HG03469 (cell line): ENCODE data around the gene NTNG1.

Experiments used
- ATAC-seq: cut with Tn5 transposase; IDR thresholded peaks from one replicate; pipeline ENCODE4 v1.9.1; 2021; ENCODE audit warnings: mild to moderate bottlenecking, moderate library complexity, moderate number of reproducible peaks; ENCODE audit not compliant: unreplicated experiment

Gene NTNG1

GRCh38 chr1:107389410-107390396 lies 248.9 kb downstream of the NTNG1 start:
- peak; percentile 80 for ATAC-seq

DNA sequence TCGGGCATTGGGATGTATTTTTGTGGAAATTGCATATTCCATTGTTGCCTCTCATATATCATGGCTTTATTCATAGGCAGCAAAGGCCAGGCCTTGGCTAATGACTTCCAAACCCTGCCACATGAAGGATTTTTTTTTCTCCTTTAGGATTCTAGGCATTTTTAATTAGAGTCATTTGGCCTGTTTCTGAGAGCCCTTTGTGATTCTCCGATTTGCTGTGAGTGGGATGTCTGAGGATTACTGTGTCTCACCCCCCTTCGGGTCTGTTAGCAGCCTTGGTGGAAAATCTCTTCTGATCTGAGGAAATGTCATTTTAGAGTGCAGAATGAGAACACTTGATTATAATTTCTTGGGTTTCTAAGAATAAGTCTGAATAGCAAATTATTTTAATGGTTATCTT lies 253.5 kb downstream of the NTNG1 start:
- ATAC-seq = no peak

DNA sequence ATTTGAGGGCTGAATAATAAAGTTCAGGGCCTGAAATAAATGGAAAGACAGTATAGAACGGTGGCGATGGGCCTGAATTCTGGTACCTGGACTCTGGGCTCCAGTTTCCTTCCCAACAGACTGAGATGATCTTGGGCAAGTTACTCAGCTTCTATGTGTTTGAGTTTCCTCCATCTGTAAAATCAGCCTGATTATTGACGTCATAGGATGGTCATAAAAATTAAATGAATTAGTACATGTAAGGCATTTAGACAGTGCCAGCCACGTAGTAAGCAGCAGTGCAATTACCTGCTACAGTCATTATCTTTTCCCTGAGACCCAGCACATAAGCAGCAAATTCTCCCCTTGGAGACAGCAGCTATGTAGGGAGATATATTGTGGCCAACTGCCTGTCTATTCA lies 260.9 kb downstream of the NTNG1 start:
- no peak for ATAC-seq

DNA sequence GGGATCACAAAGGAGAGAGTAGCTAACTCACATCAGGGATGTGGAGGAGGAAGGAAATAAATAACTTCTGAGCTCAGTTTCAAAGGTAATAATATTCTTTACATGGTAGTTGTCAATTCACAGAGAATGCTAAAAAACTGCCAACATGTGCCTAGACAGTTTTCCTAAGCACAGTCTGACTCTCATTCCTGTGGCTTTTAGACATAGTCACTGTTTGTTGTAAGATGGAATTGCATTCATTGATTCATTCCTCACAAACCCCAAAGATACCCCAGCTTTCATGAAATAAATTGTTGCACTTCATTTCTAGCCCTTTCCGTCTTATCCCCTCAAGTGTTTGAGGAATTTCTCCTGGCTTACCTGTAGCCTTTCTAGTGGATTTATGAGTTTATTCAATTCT lies 263.9 kb downstream of the NTNG1 start:
- ATAC-seq = no peak

DNA sequence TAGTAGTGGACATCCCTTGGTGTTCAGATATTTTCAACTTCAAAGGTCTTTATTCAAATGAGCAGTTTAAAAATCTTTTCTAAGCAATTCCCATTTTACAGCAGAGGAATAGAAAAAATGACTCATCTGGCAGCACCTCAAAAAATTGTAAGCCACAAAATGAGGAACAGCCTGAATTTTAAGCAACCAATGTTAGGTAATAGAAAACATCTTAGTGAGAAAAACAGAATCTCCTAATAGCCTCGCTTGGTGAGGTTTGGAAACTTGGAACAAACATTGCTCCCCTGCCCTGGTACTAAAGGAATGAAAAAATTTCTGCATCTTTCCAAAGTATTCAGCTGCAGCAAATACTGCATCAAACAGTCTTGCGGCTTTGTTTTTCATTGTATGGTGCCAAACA lies 264.4 kb downstream of the NTNG1 start:
- ATAC-seq = no peak

GRCh38 chr1:107407011-107407410 lies 266.2 kb downstream of the NTNG1 start:
- ATAC-seq = no peak

GRCh38 chr1:107413546-107413945 lies 272.7 kb downstream of the NTNG1 start:
- ATAC-seq = no peak

DNA sequence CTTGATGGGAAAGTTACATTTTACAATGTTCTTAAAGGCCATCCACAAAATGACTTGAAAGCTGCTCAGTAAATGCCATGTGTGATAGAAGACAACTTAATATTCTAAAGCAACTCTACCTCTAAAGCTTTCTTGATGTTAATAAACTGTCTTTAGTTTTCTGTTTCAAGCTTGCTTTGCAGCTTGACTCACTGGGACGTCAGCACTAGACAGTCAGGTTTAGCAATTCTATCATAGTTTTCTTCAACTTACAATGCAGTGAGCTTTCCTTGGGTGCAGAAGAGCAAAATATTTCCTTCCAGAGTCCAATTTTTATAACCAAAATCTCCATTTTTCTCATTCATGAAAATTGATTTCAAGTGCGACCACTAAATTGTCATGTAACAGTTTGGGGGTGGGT lies 273.1 kb downstream of the NTNG1 start:
- no peak for ATAC-seq

DNA sequence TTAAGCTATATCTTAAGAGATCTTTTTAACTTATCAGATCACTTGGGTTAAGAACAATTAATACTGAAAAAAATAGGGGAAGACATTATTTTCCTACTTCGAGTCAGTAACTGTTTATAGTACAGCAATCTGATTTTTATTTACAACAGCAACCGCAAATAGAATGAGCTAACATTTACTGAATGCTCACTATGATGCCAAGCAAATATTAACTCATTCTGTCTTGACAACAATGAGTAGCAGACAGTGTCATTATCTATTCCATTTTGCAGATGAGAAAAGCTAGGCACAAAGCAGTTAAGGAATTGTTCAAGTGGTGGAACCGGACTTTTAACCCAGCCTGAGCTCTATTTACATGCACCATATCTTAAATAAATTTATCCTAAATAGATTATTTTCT lies 273.7 kb downstream of the NTNG1 start:
- no peak for ATAC-seq

- no peak for ATAC-seq
Measured at GRCh38 chr1:107415241-107415640, 274.4 kb downstream of the NTNG1 start.

GRCh38 chr1:107419003-107419402 lies 278.2 kb downstream of the NTNG1 start:
- no peak for ATAC-seq

GRCh38 chr1:107422901-107423300 lies 282.1 kb downstream of the NTNG1 start:
- no peak for ATAC-seq

DNA sequence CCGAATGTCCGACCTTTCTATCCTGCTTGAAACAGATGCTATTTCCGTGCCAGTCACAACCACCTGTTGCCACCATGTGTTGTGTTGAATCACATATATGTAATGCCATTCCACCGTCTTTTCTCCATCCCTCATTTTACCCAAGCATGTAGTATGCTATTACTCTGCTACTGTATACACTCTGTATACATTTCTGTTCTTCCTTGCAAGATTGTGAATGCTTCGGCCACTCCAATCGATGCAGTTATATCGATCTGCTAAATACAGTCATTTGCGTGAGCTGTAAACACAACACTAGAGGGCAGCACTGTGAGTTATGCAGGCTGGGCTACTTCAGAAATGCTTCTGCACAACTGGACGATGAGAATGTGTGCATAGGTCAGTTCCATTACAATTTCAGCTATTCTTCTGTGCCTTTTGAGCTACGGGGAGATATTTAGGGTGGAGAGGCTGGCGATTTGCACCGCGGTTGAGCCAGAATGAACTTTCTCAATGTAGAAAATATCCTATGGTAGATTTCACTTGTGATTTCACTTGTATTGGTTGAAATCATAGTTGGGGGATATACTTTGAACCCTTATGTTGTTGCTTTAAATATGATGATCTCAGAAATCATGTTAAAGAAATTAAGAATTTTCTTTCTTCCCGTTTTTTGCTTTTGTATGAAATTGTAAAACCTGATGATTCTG lies 289.8 kb downstream of the NTNG1 start:
- no peak for ATAC-seq

- no peak for ATAC-seq
Measured at GRCh38 chr1:107432108-107432507, 291.3 kb downstream of the NTNG1 start.

- no peak for ATAC-seq
Measured at GRCh38 chr1:107433068-107433467, 292.2 kb downstream of the NTNG1 start.

GRCh38 chr1:107433635-107434360 lies 293.0 kb downstream of the NTNG1 start:
- no peak for ATAC-seq

DNA sequence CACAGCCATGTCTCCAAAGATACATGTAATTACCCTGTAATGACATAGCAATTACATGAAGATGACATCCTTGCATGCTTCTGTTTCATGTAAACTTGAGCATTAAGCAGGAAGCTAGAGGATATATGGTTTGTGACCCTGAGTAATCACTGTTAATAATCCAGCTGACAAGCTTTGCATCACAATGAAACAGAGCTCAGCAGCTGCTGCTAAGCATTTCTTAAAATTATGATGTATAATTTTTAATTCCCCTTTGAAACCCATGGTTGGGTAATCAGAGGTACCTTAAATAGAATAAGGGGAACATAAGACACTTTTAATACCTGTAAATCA lies 293.5 kb downstream of the NTNG1 start:
- no peak for ATAC-seq

DNA sequence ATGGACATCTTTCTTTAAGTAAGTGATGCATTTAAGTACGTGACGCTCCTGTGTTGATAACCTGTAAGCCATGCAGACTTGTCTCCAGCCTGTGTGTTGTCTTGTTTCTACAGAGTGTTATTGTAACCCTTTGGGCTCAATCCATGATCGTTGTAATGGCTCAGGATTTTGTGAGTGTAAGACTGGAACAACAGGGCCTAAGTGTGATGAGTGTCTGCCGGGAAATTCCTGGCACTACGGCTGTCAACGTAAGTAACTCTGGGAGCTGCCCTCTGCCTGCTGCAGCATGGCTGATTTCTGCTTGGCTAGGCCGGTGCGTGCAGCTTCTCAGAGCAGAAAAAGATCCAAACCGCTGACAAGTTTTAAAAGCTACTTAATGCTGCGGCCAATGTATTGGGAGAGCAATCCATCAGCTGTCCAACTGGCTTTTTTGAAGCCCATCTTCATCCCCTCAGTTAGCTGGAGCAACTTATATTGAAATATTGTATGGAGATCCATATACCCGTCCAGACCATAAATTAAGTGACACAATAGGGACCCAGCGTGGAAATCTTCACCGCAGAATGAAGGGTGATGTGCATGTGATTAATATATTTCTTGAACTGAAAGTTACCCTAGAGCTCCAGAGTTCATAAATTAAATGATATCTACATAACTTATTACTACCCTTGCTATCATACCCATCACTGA lies 295.9 kb downstream of the NTNG1 start:
- ATAC-seq = no peak

DNA sequence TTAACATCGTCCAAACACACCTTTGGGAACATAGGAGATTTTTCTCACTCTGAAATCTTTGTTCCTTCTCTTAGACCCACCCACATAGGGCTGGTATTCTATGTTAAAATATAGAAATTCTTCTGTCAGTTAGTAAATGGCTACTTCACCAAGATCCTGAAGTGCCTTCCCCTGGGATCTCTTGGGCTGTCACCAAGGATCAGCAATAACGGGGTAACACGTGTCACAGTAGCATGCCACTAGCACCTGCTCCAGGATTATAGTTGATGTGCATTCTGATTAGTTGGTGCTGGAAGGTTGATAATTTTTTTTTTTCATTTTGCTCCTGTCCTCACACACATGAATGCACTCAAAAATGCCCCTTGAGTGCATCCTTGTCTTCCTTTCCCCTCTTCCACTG lies 298.7 kb downstream of the NTNG1 start:
- ATAC-seq = no peak

GRCh38 chr1:107442551-107442950 lies 301.7 kb downstream of the NTNG1 start:
- ATAC-seq = no peak

GRCh38 chr1:107443027-107443426 lies 302.2 kb downstream of the NTNG1 start:
- ATAC-seq = no peak
